Measurements from ENCODE around the gene MLLT10. TPM values are rescaled to one million over a fixed set of nuclear protein-coding genes. Genes with fewer than 3 reads are reported as not detected.

MLLT10 gene
- total RNA-seq, 4 donors from 2014 or later = 40.1 to 57.8 (median 47.5) TPM

GRCh38 chr10:21497177-21497807 is 36.7 kb upstream of the MLLT10 start:
- TF ChIP-seq, protein P1, sequence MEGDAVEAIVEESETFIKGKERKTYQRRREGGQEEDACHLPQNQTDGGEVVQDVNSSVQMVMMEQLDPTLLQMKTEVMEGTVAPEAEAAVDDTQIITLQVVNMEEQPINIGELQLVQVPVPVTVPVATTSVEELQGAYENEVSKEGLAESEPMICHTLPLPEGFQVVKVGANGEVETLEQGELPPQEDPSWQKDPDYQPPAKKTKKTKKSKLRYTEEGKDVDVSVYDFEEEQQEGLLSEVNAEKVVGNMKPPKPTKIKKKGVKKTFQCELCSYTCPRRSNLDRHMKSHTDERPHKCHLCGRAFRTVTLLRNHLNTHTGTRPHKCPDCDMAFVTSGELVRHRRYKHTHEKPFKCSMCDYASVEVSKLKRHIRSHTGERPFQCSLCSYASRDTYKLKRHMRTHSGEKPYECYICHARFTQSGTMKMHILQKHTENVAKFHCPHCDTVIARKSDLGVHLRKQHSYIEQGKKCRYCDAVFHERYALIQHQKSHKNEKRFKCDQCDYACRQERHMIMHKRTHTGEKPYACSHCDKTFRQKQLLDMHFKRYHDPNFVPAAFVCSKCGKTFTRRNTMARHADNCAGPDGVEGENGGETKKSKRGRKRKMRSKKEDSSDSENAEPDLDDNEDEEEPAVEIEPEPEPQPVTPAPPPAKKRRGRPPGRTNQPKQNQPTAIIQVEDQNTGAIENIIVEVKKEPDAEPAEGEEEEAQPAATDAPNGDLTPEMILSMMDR (IDR thresholded peaks at IDR 0.05; ENCODE audit: low read depth) = no peak

GRCh38 chr10:21498377-21498776 is 35.7 kb upstream of the MLLT10 start:
- TF ChIP-seq, protein P1 (IDR thresholded peaks at IDR 0.05; ENCODE audit: low read depth) = no peak

DNA sequence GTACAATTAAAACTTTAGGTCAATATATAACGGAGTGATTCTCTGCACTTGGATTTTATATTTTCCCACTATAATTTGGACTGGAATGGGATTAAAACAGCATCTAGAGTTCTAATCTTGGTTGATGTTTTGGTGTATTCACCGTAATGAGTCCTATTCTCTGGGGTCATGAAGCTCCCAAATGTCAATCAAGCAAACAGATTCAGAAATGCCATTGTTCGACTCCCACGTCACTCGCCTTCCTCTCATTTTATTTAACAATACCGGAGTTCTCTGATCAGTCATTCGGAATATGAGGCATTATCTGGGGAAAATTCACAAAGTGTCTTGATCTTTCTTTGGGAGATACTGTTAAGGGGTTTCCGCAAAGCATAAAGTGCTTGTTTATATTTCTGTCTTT is 35.0 kb upstream of the MLLT10 start:
- TF ChIP-seq, protein P1 (IDR thresholded peaks at IDR 0.05; ENCODE audit: low read depth) = no peak

GRCh38 chr10:21499701-21500577 is 34.1 kb upstream of the MLLT10 start:
- TF ChIP-seq, protein P1 (IDR thresholded peaks at IDR 0.05; ENCODE audit: low read depth) = no peak

GRCh38 chr10:21500578-21500910 is 33.5 kb upstream of the MLLT10 start:
- TF ChIP-seq, protein P1 (IDR thresholded peaks at IDR 0.05; ENCODE audit: low read depth) = no peak

- TF ChIP-seq, protein P1 (IDR thresholded peaks at IDR 0.05; ENCODE audit: low read depth) = no peak
Measured at GRCh38 chr10:21501091-21501490, 32.9 kb upstream of the MLLT10 start.

GRCh38 chr10:21501731-21502347 is 32.2 kb upstream of the MLLT10 start:
- TF ChIP-seq, protein P1 (IDR thresholded peaks at IDR 0.05; ENCODE audit: low read depth) = no peak

Measured in subcutaneous adipose tissue (tissue), 4 donors.